D721Med (cell line): ENCODE results near the gene BCAS3.

Source experiments
- DNase-seq: peaks from one replicate; pipeline ENCODE4 v3.0.0; 2011; ENCODE audit warnings: low spot score; ENCODE audit not compliant: insufficient read length
- FAIRE-seq: peaks from 2 replicates; lab custom pipeline; 2011; peaks lifted over from hg19 to GRCh38; lab: Jason Lieb, UNC
- TF ChIP-seq, protein P1 (sequence below): IDR thresholded peaks from 2 replicates; pipeline ENCODE4 v1.5.1; 2012; ENCODE audit warnings: mild to moderate bottlenecking, control low read depth; ENCODE audit not compliant: insufficient read depth; ENCODE audit errors: missing control alignments

BCAS3 gene

DNA sequence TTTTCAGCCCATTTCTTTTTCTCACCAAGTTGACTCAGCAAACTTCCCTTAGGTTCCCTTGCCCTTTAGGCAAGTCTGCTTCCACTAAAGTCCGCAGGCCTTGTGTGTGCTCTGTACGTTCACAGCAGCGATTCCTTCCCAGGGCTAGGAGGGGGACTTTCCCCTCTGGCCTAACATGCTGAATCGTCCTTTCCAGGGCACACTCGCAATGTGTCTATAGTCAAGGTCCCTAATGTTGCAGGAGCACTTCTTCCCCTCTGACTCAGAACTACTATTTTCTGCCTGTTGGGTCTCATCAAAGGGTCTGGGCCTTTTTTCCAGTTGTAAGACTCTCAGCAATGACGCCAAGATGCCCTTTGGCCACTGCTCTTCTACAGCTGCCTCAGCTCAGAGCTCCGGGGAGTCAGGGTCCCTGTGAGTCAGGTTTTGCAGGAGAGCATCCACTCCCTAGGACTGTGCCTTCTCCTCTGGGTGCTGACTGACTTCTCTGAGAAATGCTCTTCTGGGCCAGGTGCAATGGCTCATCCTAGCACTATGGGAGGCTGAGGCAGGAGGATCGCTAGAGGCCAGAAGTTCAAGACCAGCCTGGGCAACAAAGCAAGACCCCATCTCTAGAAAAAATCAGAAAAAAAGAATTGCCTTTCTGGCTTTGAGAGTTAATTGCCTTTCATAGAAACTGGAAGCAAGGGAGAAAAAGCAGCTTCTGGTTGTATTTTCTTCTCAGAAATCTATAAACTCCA, 657.6 kb downstream of the BCAS3 start:
- TF ChIP-seq, protein P1, sequence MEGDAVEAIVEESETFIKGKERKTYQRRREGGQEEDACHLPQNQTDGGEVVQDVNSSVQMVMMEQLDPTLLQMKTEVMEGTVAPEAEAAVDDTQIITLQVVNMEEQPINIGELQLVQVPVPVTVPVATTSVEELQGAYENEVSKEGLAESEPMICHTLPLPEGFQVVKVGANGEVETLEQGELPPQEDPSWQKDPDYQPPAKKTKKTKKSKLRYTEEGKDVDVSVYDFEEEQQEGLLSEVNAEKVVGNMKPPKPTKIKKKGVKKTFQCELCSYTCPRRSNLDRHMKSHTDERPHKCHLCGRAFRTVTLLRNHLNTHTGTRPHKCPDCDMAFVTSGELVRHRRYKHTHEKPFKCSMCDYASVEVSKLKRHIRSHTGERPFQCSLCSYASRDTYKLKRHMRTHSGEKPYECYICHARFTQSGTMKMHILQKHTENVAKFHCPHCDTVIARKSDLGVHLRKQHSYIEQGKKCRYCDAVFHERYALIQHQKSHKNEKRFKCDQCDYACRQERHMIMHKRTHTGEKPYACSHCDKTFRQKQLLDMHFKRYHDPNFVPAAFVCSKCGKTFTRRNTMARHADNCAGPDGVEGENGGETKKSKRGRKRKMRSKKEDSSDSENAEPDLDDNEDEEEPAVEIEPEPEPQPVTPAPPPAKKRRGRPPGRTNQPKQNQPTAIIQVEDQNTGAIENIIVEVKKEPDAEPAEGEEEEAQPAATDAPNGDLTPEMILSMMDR = no peak
- FAIRE-seq (no peak), DNase-seq (no peak)

DNA sequence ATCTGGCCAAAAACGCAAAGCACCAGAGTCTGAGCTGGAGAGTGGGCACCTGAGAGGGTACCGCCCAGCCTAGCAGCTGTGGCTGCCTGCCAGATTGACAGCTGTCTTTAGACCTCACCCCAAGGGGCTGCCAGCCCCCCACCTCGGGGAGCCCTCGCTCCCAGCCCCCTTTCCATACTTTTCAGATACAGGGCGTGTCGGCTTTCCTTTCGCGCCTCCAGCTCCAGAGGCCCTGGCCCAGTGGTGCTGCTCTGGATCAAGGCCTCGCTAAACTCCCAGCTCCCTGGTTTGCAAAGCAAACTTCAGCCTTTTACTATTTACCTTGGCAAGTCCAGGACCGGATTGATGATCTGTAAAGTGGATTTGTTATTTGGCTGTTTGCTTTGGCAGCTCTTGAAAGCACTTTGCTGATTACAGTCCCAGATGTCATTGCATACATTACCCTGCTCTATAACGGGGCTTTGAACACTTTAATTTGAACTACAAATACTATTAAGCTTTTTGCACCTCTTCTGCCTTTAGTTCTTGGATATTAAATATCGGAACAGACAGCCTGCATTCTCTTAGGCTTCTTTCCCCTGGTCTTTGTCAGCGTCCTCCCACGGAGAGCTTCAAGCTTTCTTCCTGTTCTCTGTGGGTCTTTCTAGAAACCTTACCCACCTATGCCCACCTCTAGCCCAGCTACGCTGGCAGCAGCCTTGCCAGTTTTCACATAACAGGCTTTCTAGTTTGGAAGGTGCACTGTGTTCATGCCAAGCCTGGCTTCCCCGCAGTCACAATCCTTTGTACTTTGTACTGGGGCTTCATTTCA, 658.4 kb downstream of the BCAS3 start:
- FAIRE-seq = no peak
- no peak for DNase-seq
- TF ChIP-seq, protein P1 = no peak

DNA sequence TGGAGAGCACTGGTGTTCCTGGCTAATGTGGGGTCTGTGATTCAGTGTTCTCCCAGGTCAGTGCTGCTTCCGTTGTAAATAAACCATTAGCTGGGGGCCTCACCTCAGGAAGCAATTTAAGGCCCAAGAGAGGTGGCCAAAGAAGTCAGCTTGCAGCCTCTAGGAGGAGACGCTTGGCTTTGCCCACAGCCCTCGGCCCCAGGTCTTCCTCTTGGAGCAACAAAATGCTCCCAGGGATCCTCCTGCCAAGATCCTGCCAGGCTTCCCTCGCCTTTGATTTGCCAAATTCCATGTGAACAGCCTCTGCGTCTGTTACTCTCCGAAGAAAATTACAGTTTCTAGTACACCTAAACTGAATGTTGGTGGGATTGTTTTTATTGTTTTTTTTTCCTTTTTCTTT, 659.6 kb downstream of the BCAS3 start:
- FAIRE-seq = no peak
- TF ChIP-seq, protein P1 = no peak

DNA sequence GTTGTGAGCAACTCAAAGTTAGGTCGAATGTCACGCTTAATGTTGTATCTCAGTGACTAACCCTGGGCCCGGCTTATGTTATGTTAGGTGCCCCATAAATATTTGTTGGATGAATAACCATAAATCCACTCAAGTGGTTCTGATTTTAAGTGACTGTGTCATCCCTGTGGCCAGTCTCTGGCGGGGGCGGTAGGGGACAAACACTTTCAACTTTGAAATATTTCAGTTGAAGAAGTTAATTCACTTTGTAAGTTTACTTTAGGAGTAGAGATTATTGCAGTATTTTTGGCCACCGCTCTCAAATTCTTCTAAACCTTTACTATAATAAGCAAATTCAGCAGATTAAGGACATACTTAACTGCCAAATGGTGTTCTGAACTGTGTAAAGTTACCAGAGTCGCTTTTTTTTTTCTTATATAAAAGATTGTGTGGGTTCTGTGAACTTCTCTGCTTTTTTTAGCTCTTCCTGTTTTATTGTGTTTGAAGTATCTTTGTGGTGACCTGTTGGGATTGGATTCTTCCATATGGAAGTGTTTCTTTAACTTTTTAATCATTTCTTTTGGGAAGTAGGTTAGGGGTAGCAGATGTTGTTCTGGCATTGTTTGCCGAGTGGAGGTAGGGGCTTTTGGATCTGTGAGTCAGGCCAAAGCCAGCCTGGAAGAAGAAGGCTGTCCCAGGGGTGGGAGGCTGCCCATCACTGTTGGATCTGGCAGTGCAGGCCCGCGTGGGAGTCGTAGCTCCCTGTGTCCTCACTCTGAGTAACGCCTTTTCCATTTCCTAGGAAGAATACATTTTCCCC, 660.5 kb downstream of the BCAS3 start:
- TF ChIP-seq, protein P1 = no peak
- no peak for FAIRE-seq
- no peak for DNase-seq

More for the DNA sequence above, 659.6 kb downstream of the BCAS3 start:
- DNase-seq = no peak

DNA sequence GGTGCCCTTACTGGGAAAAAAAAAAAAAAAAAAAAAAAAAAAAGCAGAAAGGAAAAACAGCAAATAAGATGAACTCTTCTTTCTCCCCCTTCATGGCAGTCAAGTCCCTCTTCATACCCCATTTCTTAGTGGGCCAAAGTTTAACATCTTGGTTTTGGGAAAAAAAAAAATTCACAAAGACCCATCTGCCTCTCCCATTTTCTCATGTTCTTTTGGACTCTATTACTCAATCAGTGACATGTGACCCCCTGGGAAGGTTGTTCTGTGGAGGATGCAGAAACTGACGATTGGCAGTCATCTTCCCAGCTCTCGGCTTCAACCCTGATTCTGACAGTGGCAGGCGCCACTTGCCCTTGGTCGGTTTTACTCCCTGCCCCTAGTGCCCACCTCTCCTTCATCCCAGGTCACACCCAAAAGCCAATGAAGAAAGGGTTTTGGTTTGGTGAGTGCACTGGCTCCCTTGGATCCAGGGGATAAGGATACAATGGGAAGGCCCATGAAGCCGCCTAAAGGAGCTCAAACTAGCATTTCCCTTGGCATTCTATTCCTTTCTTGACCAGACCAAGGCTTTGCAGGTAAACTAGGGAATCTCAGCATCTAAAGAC, 661.3 kb downstream of the BCAS3 start:
- FAIRE-seq (no peak), DNase-seq (no peak)
- TF ChIP-seq, protein P1 = no peak

DNA sequence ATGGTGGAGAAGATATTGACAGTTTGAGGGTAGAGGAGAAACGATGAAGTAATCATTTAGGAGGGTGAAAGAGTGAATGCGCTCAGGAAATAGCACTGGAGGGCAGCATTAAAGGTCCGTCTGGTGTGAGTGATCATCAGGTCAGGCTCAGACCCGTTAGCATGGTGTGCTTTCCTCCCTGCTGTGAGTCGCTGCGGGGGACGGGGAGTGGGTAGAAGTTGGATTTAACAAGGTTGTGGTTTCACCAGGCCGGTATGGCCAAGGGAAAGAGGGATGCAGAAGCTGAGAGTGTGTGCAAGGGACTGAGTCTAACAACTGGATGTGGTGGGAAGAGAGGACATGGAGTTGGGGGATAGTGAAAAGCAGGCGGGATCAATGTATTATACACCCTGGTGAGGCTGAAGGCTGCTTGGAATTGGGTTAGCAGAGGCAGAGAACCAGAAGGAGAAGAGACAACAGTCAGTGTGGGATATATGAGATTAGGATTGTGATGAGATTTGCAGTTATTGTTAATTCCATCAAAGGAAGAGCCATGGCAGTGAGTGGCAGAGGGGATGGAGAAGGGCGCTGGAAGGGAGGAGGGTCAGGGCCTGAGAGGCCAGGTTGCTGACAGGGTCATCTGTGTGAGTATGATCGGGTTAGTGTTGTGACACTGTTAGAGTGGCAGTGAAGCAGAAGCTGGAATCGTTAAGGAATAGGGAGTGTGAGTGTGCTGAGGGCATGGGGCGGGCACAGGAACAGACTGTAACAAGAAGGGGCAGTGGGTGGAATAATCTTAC, 663.0 kb downstream of the BCAS3 start:
- no peak for FAIRE-seq
- DNase-seq = no peak
- TF ChIP-seq, protein P1 = no peak
